Mucosa of stomach (tissue), 1 donor: ENCODE data around the gene ARHGAP44.

Experiments used
- H3K27me3 ChIP-seq: one replicate; pipeline ENCODE4 v1.7.0; 2013; ENCODE audit warnings: mild to moderate bottlenecking, low read length; ENCODE audit not compliant: control insufficient read depth, insufficient read depth
- H3K36me3 ChIP-seq: one replicate; pipeline ENCODE4 v1.7.0; 2013; ENCODE audit warnings: low read length; ENCODE audit not compliant: control insufficient read depth, insufficient read depth
- H3K4me1 ChIP-seq: one replicate; pipeline ENCODE4 v1.7.0; 2013; ENCODE audit warnings: mild to moderate bottlenecking, low read length; ENCODE audit not compliant: control insufficient read depth, insufficient read depth
- H3K4me3 ChIP-seq: one replicate; pipeline ENCODE4 v1.7.0; 2013; ENCODE audit warnings: low read length
- H3K9ac ChIP-seq: one replicate; pipeline ENCODE4 v1.7.0; 2013; ENCODE audit warnings: mild to moderate bottlenecking, low read length, moderate library complexity
- H3K9me3 ChIP-seq: one replicate; pipeline ENCODE4 v1.7.0; 2013; ENCODE audit warnings: mild to moderate bottlenecking, low read length, moderate library complexity; ENCODE audit not compliant: control insufficient read depth
- donor health status: Pancreatic carcinoma.

ARHGAP44 gene

DNA sequence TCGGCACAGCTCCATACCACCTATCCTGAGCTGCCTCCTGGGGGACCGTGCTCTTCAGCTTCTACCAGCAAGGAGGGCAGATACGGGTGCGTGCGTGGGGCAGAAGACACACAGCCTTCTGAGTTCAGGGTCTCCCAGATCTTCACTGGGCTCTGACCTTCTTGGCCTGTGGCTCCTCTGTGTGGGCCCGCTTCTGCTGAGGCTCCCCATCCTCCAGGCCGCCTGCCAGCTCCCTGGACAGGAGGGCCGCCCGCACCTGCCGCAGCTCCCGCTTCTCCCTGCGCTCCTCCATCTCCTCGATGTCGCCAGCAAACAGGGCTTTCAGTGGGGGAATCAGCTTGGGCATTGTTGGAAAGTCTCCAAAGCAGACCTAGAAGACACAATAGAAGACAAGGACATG is 203.4 kb downstream of the ARHGAP44 start:
- no peak overlapping the region for H3K4me3 ChIP-seq
- no peaks in the 10 kb centered on the region for H3K4me1 ChIP-seq
- H3K36me3 ChIP-seq = peaks cover 8% of the 10 kb centered on the region
- H3K9ac ChIP-seq = no peak overlapping the region
- no peaks in the 10 kb centered on the region for H3K9me3 ChIP-seq
- no peaks in the 10 kb centered on the region for H3K27me3 ChIP-seq

DNA sequence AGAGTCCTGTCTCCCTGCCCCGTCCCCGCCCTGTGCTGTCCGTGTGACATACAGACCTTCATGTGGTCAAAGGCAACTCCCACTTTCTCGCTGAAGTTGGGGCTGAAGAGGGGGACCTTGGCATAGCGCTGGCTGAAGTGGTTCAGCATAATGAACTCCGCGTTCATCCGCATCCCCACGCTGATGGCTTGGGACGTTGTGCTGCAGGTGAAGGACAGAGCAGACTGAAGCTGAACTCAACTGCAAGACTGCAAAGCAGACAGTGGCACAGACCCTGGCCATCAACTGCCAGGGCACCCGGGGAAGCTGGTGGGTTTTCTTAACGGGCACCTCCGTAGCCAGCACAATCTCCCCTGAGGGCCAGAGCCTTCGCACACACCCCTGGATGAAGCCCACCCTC is 204.3 kb downstream of the ARHGAP44 start:
- H3K27me3 ChIP-seq = no peaks in the 10 kb centered on the region
- no peak overlapping the region for H3K9ac ChIP-seq
- H3K4me1 ChIP-seq = no peaks in the 10 kb centered on the region
- no peak overlapping the region for H3K4me3 ChIP-seq
- H3K36me3 ChIP-seq = peaks cover 16% of the 10 kb centered on the region
- H3K9me3 ChIP-seq = no peaks in the 10 kb centered on the region

GRCh38 chr17:12994341-12995074 is 205.2 kb downstream of the ARHGAP44 start:
- Histone ChIP-seq H3K27me3 (no peaks in the 10 kb centered on the region), H3K4me1 (no peaks in the 10 kb centered on the region), H3K9me3 (no peaks in the 10 kb centered on the region), H3K4me3 (no peak overlapping the region), H3K36me3 (peaks cover 16% of the 10 kb centered on the region), H3K9ac (no peak overlapping the region)

DNA sequence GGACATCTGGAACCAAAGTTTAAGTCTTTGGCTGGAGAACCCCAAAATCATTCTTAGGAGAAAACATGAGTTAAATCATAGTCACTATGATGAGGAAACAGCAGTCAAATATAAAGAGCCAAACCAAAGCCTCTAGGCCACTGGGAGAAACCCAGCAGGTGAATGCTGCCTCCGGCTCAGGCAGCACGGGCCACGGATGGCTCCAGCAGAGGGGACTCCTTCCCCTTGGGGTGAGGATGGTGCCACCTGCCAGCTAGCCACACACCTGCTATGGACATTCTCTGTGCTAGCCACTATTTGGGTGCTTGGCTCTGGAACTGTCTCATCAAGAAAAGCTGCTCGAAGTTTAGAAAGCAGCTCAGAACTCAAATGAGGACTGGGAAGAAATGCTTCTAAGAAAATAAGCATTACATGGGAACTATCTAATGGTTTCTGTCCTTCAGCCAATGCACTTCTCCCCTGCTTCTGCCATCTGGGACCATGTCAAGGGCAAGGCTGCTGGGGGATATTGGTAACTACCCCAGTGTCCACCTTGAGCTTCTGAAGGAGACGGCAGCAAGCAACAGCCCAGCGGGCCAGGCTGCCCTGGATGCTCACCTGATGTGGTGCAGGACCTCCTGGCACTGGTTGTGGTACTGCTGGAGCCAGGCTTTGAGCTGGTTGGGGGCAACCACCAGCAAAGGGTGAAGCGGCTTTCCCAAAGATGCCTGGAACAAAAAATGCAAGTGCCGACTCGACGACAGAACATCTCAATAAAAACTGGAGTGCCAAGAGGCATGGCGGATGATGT is 206.0 kb downstream of the ARHGAP44 start:
- H3K36me3 ChIP-seq = peaks cover 21% of the 10 kb centered on the region
- no peak overlapping the region for H3K9ac ChIP-seq
- H3K27me3 ChIP-seq = no peaks in the 10 kb centered on the region
- no peaks in the 10 kb centered on the region for H3K4me1 ChIP-seq
- no peaks in the 10 kb centered on the region for H3K9me3 ChIP-seq
- no peak overlapping the region for H3K4me3 ChIP-seq

- Histone ChIP-seq H3K4me1 (no peaks in the 10 kb centered on the region), H3K27me3 (no peaks in the 10 kb centered on the region), H3K9ac (no peak overlapping the region), H3K4me3 (no peak overlapping the region), H3K36me3 (peaks cover 25% of the 10 kb centered on the region), H3K9me3 (no peaks in the 10 kb centered on the region)
Observed at GRCh38 chr17:12995896-12996295, 206.6 kb downstream of the ARHGAP44 start.

- H3K36me3 ChIP-seq = peaks cover 25% of the 10 kb centered on the region
- no peak overlapping the region for H3K4me3 ChIP-seq
- no peak overlapping the region for H3K9ac ChIP-seq
- no peaks in the 10 kb centered on the region for H3K27me3 ChIP-seq
- no peaks in the 10 kb centered on the region for H3K9me3 ChIP-seq
- no peaks in the 10 kb centered on the region for H3K4me1 ChIP-seq
Observed at GRCh38 chr17:12996357-12996756, 207.1 kb downstream of the ARHGAP44 start.

DNA sequence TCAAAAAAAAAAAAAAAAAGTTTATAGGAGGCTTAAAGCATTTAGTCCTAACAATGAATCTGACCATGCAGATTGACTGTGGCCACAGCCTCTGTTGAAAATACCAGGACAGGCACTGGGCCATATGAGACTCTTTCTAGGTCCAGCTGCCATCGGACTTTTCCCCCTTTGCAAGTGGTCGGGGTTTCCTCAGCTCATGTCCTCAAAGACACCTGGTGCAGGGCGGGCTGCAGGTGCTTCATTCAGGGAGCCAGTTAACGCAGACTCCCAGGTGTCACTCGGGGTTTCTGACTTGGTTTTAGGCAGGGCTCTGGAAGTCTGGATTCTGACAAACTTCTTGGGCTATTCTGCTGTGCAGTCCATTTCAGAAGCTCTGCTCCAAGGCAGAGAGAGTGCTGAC is 207.6 kb downstream of the ARHGAP44 start:
- Histone ChIP-seq H3K9ac (no peak overlapping the region), H3K36me3 (peaks cover 25% of the 10 kb centered on the region), H3K9me3 (no peaks in the 10 kb centered on the region), H3K4me1 (no peaks in the 10 kb centered on the region), H3K4me3 (no peak overlapping the region), H3K27me3 (no peaks in the 10 kb centered on the region)

DNA sequence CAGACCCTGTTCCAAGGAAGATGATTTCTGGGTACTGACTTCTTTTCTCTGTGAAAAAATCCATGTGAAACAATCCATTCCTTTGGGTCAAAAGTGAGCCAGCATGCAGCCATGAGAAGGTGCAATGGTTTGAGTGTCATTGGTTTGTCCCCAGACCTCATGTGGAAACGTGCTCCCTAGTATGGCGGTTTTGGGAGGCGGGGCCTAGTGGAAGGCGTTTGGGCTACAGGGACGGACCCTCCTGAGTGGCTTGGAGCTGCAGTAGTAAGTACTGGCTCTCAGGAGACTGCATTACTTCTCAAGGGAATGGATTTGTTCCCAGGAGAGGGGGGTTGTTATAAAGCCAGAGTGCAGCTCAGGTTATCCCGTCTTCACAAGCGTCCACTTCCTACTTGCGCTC is 209.2 kb downstream of the ARHGAP44 start:
- H3K9me3 ChIP-seq = no peaks in the 10 kb centered on the region
- peaks cover 25% of the 10 kb centered on the region for H3K36me3 ChIP-seq
- no peak overlapping the region for H3K4me3 ChIP-seq
- no peaks in the 10 kb centered on the region for H3K27me3 ChIP-seq
- no peaks in the 10 kb centered on the region for H3K4me1 ChIP-seq
- no peak overlapping the region for H3K9ac ChIP-seq

DNA sequence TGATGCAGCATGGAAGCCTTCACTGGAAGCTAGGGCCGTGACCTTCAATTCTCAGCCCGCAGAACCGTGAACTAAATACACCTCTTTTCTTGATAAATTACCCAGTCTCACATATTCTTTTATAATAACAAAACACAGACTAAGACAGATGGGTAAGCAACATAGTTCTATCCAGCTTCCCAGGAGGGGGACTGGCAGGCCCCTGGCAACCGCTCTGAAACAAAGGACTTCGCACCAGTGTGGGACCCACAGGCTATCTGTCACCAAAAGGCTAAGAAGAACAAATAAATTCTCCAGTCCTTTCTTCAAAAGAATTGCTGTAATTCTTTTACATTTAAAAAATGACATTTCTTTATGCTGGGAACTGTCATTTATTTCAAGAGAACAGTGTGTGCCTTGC is 209.6 kb downstream of the ARHGAP44 start:
- Histone ChIP-seq H3K4me3 (no peak overlapping the region), H3K9ac (no peak overlapping the region), H3K27me3 (no peaks in the 10 kb centered on the region), H3K4me1 (no peaks in the 10 kb centered on the region), H3K36me3 (peaks cover 25% of the 10 kb centered on the region), H3K9me3 (no peaks in the 10 kb centered on the region)

GRCh38 chr17:13000561-13000960 is 211.3 kb downstream of the ARHGAP44 start:
- no peaks in the 10 kb centered on the region for H3K4me1 ChIP-seq

DNA sequence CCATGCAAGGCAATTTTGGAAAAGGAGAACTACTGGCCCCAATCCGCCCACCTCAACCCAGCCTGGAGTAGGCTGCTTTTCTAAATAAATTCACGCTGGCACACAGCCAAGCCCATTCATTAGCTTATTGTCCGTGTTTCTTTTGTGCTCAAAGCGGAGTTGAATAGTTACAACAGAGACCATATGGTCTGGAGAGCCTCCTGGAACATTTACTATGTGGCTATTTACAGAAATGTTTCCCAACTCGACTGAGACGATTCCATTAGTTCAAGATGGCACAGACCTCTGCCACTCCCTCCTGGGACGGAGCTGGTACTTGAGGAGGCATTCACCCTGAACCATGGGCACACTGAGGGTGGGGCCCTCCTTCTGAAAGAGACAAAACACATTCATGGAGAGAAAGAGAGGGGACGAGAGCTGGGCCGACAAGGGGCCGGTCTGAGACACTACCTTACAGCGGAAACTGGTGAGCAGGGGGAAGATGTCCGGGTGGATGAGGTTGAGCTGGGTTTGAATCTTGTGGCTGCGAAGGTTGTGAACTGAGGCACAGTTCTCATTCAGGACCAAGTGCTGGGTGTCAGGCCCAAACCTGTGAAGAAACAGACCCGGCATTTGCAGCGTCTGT is 212.8 kb downstream of the ARHGAP44 start:
- Histone ChIP-seq H3K27me3 (no peaks in the 10 kb centered on the region), H3K9ac (no peak overlapping the region), H3K36me3 (peaks cover 25% of the 10 kb centered on the region), H3K4me1 (no peaks in the 10 kb centered on the region), H3K4me3 (no peak overlapping the region), H3K9me3 (no peaks in the 10 kb centered on the region)

More at GRCh38 chr17:13000561-13000960, 211.3 kb downstream of the ARHGAP44 start:
- no peaks in the 10 kb centered on the region for H3K27me3 ChIP-seq
- no peak overlapping the region for H3K4me3 ChIP-seq
- no peak overlapping the region for H3K9ac ChIP-seq
- peaks cover 25% of the 10 kb centered on the region for H3K36me3 ChIP-seq
- no peaks in the 10 kb centered on the region for H3K9me3 ChIP-seq
